NB4 (cell line): ENCODE data around the gene NOVA2.

ENCODE experiments used
- MYC ChIP-seq: IDR thresholded peaks from 2 replicates; pipeline ENCODE4 v1.6.1; 2011; ENCODE audit warnings: low read depth, low read length
- POLR2A ChIP-seq: IDR thresholded peaks from 2 replicates; pipeline ENCODE4 v1.6.1; 2011; ENCODE audit warnings: mild to moderate bottlenecking; ENCODE audit not compliant: insufficient read length; ENCODE audit errors: extremely low read depth
- TF ChIP-seq, protein P1 (sequence below): IDR thresholded peaks from one replicate; pipeline ENCODE4 v1.5.1; 2012; ENCODE audit warnings: low read depth, low read length
- TF ChIP-seq, protein P2 (sequence below): IDR thresholded peaks from 2 replicates; pipeline ENCODE4 v1.6.1; 2011; ENCODE audit warnings: low read depth, low read length

DNA sequence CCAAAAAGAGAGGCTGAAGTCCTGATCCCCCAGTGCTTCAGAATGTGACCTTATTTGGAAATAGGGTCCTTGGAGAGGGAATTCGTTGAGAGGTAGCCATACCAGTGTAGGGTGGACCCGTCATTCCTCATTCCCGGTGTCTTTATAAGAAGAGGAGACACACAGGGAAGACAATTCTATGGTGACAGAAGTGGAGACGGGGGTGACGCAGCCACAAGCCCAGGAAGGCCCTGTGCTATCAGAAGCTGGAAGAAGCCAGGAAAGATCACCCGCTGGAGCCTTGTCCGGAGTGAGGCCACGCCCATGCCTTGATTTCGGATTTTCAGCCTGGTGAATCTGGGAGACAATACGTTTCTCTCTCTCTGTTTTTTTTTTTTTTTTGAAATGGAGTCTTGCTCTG, 68.7 kb downstream of the NOVA2 start:
- TF ChIP-seq, protein P1, sequence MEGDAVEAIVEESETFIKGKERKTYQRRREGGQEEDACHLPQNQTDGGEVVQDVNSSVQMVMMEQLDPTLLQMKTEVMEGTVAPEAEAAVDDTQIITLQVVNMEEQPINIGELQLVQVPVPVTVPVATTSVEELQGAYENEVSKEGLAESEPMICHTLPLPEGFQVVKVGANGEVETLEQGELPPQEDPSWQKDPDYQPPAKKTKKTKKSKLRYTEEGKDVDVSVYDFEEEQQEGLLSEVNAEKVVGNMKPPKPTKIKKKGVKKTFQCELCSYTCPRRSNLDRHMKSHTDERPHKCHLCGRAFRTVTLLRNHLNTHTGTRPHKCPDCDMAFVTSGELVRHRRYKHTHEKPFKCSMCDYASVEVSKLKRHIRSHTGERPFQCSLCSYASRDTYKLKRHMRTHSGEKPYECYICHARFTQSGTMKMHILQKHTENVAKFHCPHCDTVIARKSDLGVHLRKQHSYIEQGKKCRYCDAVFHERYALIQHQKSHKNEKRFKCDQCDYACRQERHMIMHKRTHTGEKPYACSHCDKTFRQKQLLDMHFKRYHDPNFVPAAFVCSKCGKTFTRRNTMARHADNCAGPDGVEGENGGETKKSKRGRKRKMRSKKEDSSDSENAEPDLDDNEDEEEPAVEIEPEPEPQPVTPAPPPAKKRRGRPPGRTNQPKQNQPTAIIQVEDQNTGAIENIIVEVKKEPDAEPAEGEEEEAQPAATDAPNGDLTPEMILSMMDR: no peak
- TF ChIP-seq POLR2A (no peak), MYC (no peak)
- TF ChIP-seq, protein P2, sequence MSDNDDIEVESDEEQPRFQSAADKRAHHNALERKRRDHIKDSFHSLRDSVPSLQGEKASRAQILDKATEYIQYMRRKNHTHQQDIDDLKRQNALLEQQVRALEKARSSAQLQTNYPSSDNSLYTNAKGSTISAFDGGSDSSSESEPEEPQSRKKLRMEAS: no peak
